GOT3 (cell line): Measurements from ENCODE around the gene TBX1.

Experiments used
- DNase-seq: peaks from one replicate; lab custom pipeline; 2025; ENCODE audit warnings: mixed read lengths; lab: John Stamatoyannopoulos, UW

Gene TBX1

DNA sequence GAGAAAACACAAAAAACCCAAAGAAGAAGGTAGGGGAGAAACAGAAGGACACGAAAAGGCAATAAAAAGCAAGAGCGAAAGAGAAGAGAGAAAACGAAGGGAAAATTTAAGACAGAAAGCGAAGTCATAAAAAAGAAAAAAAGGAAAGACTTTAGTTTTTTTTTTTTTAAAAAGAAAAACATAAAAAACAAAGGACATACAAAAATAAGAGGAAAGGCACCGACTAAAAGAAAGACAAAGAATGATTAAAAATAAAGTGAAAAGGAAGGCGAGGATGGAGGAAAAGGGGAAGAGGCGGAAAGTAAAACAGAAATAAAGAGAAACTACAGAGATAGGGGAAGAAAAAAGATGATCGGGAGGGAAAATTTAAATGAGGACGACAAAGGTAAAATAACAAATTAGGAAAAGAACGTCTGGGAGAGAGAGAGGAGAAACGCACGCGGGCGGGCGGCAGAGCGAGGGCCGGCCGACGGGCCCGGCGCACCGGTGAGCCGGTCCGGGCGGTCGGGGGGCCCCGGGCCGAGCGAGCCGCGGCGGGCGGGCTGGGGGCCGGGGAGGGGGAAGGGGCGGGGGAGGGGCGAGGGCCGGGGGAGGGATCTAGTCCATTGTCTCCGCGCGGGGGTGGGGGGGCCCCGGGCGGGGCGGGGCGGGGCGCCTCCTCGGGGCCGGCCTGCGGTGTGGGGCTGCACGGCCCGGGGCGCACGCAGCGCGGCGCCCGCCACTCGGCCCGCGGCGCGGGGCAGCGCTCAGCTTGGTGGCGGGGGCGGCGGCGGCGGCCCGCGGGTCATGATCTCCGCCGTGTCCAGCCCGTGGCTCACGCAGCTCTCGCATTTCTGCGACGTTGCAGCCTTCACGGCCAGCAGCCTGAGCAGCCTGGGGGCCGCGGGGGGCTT is at the start of gene TBX1:
TSS of gene TBX1 (plus strand) at position 721 of the 893 bp plus-strand sequence. CDS start at position 787, 66 bp downstream.
- no peak for DNase-seq

- no peak for DNase-seq
Measured at GRCh38 chr22:19713245-19713644, 47.3 kb upstream of the TBX1 start.

DNA sequence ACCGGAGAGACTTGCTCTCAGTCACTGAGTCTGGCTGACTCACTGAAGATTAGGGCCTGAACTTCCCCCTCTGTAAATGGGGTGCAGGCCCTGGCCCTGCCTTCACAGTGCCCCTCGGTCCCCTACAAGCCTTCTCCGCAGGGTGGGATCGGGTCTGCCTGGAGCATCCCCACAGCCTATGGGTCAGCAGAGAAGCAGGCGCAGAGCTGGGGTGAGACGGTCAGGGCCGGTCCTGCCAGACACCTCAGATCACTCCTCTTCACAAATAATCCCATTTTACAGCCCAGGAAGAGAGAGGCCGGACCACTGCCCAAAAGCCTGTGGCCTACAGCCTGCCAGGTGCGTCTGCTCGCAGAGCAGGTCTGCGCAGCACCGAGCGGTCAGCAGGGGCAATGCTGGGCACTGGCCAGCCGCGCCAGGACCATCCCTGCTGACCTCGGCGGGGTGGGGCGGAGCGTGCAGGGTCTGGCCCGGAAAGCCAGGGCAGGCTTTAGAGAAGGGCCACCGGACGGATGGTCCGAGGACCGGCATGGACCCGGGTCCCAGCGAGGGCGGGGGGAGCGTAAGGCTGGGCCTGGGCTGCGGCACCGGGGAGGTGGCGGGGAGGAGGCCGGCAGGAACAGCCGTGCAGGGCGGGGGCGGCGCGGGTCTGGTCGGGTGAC is 46.8 kb upstream of the TBX1 start:
- DNase-seq = no peak

DNA sequence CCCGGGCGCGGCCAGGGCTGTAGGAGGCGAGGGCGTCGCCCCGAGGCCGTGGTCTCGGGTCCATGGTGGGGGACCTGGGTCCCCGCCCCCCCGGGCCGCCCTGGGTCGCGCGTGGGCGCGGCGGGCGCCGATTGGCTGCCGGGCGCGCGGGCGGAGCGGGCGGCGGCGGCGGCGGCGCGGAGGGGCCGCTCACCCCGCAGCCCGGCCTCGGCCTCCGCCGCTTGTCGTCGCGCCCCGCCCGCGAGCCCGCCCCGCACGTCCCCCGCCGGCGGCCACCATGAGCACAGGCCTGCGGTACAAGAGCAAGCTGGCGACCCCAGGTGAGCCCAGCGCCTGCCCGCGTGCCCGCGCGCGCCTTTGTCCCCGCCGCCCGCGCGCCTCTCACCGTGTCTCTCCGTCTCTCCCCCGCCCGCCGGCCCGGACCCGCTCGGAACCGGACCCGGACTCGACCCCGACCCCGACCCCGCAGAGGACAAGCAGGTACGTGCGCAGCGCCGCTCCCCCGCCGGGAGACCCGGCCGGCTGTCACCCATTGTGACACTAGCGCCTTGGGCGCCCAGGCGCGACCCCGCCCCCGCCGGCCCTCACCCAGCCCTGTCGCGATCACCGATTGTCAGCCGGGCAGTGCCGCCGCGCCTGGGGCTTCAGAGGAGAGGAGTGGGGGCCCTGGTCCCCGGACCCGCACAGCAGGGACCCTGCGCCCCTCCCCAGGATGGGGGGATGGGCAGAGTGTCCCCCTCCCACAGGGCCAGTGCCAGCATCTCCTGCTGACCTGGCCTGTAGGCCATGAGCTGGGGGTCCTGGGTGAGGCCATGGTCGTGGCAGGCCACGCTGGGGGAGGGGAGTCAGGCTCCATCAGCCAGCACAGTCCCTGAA is 46.0 kb upstream of the TBX1 start, which contains the start of gene SEPTIN5:
TSS of gene SEPTIN5 (plus strand) at position 192 of the 876 bp plus-strand sequence. CDS start at position 278, 86 bp downstream.
- DNase-seq = no peak

DNA sequence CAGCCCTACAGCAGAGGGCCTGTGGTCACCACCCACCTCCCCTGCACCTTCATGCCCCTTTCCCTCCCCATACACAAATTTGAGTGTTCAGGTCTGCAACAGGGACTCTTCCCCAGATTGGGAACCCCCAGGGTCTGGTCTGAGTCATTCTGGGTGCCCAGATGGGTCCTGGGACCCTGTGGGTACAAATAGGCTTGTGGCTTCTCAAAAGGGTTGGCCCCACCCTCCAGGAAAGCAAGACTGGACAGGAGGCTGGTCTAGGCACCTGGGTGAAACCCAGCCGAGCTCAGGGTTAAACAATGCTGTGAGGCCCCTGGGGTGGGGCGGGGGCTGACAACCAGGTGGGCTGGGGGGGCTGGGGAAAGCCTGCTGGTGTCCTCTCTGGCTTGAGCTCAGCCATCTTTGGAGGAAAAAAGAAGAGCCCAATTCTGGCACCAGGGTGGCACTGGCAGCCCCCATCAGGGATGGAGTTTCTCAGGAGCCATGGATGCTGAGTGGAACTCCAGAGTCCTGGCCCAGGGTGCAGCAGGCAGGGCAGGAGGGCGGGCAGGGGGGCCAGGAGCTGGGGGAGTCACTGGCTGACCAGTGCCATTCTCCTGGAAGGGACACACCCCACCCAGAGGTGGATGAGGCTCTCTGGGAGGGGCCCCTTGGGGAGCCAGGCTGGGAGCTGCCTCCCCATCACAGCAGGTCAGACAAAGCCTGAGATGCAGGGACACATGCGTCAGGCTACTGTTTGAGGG is 45.2 kb upstream of the TBX1 start:
- DNase-seq = no peak

DNA sequence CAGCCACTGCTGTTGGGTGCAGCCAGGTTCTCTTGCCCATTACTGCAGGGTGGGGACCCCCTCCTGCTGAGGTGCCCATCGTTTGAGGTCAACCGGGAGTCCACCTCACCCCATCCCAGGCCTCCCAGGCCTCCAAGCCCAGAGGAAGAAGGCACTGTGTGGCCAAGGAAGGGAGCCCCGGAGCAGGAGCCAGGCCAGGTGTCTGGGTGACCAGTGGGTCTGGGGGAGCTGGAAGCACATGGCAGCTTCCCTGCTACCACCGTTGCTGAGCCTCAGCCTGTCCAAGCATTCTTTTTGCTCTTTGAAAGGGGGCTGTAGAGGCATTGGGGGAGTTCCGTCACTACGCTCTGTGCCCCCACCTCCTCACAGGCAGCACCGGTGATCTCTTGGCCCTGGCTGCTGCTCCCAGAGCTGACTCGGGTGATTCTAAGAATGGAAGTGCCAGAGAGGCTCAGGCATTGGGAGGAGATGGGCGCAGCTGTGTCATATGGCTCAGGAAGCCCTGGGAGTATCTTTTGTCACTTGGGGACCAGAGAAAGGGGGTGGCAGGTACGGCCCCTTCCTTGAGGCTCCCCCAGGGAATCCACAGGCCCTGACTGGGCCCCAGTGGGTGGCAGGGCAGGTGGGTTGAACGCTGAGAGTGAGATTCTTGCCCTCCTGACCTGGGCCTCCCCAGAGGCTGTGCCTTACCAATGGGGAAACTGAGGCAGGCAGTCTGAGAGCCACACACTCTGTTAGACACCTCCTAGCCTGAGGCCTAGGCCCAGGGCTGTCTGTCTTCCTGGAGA is 44.3 kb upstream of the TBX1 start:
- DNase-seq = no peak

GRCh38 chr22:19716829-19717105 is 43.8 kb upstream of the TBX1 start:
- DNase-seq = no peak

GRCh38 chr22:19717181-19717580 is 43.4 kb upstream of the TBX1 start:
- DNase-seq = no peak

DNA sequence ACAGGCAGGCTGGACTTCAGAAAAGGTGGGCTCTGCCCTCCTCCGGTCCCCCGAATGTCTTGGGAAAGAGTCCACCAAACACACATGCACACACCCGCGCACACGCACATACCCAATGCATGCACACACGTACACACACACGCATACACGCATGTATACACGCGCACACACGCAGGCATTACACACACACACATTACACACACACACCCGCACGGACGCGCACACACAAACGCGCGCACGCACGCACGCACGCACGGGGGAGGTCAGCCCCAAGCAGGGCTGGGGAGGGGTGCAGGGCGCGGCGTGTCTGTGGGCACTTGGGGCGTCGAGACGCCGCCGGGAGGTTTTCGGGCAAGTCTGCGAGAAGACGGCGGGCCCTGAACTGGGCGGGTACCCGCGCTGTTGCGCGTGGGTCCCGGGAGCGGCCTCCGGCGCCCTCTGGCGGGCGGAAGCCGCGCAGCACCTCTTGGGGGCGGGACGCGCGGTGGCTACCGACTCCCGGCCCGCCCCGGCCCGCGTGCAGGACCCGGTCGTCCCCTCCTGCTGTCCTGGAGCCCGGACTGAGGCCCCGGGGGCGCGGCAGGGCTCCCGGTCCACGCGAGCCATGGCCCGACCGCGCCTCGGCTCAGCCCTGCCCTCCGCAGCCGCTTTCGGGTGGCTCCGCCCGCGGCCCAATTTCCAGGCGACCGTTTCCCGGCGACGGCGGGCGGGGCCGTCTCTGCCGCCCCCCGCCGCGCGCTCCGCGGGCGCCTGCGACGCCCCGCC is 42.7 kb upstream of the TBX1 start:
- peak; percentile 41 for DNase-seq

- no peak for DNase-seq
Measured at GRCh38 chr22:19718456-19719049, 42.0 kb upstream of the TBX1 start.

DNA sequence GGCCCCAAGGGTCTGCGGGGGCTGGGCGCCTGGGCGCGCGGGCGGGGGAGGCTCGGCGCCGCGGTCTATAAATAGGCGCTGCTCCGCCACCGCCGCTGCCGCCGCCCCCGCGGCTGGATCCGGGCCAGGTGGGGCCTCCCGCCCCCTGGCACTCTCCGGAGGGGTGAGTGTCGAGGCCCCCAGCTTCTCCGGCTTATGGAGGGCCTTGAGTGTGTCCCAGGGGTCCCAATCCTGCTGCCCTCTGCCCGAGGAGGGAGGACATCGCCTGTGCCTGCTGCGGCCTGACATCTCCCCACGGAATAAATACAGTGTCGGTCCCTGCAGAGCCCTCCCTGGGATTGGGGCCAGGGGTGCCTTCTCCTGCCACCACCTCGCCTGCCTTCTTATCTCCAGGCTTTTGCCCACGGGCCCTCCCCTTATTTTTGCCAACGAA is 41.5 kb upstream of the TBX1 start:
- DNase-seq = no peak

DNA sequence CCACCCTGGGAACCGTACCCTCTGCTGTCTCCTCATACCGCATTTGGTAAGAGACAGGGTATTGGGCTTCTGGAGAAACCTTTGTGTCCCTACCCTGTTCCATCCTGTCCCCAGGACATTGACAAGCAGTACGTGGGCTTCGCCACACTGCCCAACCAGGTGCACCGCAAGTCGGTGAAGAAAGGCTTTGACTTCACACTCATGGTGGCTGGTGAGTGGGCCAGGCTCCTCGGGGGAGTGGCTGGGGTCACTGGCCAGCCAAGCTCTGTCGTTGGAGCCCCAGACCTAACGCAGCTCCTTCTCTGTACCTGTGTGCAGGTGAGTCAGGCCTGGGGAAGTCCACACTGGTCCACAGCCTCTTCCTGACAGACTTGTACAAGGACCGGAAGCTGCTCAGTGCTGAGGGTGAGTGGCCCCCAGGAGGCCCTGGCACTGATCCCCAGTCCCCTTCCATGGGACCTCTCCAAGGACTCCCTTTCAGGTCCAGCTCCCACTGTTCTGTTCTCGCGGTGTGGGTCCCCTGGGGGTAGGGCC is 41.0 kb upstream of the TBX1 start:
- DNase-seq = no peak

GRCh38 chr22:19720150-19720827 is 40.3 kb upstream of the TBX1 start:
- DNase-seq = no peak

GRCh38 chr22:19720999-19721329 is 39.6 kb upstream of the TBX1 start:
- DNase-seq = no peak

DNA sequence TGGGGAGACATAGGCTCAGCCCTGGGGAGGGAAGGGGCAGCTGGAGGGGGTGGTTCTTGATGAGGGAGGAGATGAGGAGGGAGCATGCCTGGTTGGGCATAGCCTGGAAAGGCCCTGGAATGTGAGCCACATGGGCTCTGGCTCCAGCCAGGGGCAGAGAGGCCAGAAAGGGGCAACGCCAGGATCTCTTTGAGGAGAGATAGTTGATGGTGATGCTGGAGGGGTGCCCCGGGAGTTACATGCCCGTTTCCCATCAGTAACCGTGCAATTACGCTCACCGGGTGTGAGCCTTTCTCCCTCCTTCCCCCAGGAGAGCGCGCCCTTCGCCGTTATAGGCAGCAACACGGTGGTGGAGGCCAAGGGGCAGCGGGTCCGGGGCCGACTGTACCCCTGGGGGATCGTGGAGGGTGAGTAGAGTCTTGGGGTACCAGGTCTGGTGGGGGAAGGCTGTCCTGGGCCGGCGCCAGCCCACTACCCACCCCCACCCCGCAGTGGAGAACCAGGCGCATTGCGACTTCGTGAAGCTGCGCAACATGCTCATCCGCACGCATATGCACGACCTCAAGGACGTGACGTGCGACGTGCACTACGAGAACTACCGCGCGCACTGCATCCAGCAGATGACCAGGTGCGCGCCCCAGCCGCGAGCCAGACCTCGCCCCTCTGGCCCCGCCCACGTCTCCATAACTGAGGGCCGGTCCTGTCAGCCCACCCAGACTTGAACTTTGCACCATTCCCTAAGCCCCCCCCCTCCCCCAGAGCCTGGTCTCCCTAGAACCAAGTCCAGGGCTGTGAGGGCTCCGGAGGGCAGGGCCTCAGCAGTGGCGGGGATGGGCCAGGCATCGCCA is 39.0 kb upstream of the TBX1 start:
- DNase-seq = no peak

- DNase-seq = no peak
Measured at GRCh38 chr22:19722178-19722981, 38.2 kb upstream of the TBX1 start.

DNA sequence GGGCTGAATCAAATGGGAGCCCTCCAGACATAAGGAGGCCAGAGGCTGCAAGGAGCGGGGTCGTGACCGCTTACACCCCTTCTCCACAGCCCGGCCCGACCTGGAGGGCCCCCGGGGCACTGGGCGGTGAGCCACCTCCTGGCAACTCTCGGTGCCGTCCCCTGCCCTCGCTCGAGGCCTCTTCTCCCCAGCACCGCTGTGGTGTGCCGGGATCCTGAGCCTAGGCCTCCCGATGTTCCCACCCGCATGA is 37.7 kb upstream of the TBX1 start:
- no peak for DNase-seq
